Activated CD4-positive, alpha-beta T cell treated with anti-CD3 and anti-CD28 coated beads, Interleukin-2, Interleukin-6, amounts not matched to agents 100 ng/mL and 50 ng/mL, durations not matched to agents 16 hours and 8 hours (primary cell): ENCODE data around the gene CTTNBP2NL.
A peak's percentile ranks its signal among the peaks of the same experiment; 100 is the strongest.
"Not testable (repeated sequence)": the region's sequence is repeated elsewhere in the genome, so short reads cannot be mapped to it uniquely, and the experiment has no call there.

Experiments used
- DNase-seq: peaks from one replicate; pipeline ENCODE4 v3.0.0-alpha.2; 2020

CTTNBP2NL gene

DNA sequence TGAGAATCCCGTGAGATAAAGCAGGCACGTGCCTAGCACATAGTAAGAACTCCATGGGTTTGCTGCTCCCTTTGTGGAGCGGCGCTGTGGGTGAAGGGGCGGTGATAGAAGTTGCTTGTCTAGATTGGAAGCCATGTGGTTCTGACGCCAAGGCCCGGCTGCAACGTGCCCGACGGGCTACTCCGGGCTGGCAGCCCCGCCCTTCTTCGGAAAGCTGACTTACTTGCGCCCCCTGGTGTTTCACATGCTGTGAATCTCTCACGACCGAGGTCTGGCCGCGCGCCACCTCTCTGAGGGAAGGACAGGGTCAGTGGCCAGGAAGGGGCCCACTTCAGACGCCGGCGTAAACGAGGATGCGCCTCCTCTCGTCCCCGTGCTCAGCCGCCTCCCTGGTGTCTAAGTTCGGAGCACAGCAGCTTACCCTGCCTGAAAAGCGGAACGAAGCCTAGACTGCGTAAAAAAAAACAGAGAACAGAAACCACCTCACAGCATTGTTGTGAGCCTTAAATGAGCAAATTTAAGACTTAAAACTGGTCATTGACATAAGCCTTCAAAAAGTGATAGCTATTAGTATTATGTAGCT, 70.2 kb downstream of the CTTNBP2NL start:
- DNase-seq = peak; percentile 93

DNA sequence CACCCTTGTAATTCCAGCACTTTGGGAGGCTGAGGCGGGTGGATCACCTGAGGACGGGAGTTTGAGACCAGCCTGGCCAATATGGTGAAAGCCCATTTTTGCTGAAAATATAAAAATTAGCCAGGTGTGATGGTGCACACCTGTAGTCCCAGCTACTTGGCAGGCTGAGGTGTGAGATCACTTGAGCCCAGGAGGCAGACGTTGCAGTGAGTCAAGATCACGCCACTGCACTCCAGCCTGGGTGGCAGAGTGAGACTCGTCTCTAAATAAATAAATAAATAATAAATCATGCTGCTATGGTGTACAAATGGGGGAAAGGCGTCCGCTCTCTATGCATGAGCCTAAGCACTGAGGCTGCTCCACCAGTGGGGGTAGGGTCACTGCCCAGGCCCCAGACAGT, 74.3 kb downstream of the CTTNBP2NL start:
- DNase-seq = not testable (repeated sequence)

DNA sequence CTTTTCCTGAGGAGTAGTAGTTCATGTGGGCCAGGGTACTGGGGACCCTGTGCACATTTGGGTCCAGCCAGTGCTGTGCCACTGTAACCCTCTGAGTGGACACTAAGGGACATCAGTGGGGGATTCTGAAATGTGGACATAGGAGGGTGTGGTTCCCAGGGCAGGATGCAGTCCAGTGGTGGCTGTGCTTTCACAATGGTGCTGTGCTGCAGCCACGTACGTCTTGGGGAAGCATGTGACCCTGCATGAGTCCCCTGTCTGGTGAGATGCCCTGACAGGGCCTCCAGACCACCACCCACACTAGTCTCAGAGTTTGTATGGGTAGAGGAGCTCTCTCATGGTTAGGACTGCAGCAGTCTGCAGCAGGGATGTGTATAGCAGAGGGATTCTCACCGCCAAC, 75.0 kb downstream of the CTTNBP2NL start:
- DNase-seq = no peak

DNA sequence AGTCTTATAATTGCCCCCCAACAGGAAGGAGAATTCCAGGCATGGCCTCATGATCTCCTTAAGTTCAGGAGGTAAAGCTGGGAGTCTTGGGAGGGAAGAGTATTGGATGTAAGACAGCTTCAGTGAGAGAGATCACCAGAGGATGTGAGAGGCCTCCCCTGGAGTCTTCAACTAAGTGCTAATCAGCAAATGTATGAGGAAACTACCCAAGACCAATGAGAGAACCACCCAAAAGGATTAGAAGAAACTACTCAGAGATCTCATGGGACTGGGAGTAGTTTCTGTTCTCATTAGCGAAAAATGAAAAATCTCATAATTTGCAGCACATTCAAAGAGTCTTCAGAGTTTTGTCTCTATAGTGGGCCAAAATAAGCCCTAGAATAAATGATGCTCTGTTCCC, 76.1 kb downstream of the CTTNBP2NL start:
- no peak for DNase-seq

DNA sequence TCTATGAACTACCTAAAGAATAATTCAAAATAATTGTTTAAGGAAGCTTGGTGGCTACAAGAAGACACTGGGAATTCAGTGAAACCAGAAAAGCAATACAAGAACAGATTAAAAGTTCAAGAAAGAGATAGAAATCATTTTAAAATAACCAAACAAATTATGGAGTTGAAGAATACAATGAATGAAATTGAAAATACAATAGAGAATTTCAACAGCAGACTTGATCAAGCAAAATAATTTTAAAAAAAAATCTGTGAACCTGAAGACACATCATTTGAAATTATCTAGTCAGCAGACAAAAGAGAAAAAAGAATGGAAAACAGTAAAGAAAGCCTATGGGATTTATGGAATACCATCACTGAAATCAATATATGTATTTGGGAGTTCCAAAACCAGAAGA, 81.5 kb downstream of the CTTNBP2NL start:
- DNase-seq = no peak

DNA sequence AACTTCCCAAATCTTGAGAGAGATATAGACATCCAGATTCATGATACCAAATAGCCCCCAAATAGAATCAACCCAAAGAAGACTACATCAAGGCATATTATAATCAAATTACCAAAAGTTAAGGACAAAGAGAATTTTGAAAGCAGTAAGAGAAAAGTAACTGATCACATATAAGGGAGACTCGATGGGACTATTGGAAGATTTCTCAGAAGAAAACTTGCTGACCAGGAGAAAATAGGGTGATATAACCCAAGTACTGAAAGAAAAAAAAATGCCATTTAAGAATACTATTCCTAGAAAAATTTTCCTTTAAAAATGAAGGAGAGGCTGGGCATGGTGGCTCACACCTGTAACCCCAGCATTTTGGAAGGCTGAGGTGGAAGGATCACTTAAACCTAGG, 82.3 kb downstream of the CTTNBP2NL start:
- no peak for DNase-seq

DNA sequence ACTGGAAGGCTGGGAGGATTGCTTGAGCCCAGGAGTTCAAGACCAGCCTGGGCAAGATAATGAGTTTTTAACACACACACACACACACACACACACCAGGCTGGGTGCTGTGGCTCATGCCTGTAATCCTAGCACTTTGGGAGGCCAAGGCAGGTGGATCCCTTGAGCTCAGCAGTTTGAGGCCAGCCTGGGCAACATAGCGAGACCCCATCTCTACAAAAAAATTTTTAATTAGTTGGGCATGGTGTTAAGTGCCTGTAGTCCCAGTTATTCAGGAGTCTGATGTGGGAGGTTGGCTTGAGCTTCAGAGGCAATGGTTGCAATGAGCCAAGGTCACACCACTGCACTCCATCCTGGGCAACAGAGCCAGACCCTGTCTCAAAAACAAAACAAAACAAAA, 90.0 kb downstream of the CTTNBP2NL start:
- DNase-seq = not testable (repeated sequence)

DNA sequence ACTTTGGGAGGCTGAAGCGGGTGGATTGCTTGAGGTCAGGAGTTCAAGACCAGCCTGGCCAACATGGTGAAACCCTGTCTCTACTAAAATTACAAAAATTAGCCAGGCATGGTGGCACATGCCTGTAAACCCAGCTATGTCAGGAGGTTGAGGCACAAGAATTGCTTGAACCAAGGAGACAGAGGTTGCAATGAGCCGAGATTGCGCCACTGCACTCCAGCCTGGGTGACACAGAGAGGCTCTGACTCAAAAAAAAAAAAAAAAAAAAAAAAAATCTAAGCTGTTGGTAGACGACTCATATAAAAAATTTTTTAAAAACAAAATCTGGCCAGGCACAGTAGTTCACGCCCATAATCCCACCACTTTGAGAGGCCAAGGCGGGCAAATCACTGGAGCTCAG, 91.7 kb downstream of the CTTNBP2NL start:
- not testable (repeated sequence) for DNase-seq

DNA sequence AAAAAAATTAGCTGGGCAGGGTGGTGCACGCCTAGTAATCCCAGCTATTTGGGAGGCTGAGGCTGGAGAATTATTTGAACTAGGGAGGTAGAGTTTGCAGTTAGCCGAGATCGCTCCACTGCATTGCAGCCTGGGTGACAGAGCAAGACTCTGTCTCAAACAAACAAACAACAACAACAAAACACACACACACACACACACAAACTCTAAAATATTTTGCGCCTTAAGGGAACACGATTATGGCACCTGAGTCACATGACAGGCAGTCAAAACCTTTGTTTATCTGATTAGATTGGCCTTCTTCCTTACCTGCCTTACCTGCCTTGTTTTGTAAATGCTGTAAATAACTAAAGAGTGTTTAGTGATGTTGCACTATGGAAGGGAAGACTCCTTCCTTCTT, 92.1 kb downstream of the CTTNBP2NL start:
- no peak for DNase-seq

DNA sequence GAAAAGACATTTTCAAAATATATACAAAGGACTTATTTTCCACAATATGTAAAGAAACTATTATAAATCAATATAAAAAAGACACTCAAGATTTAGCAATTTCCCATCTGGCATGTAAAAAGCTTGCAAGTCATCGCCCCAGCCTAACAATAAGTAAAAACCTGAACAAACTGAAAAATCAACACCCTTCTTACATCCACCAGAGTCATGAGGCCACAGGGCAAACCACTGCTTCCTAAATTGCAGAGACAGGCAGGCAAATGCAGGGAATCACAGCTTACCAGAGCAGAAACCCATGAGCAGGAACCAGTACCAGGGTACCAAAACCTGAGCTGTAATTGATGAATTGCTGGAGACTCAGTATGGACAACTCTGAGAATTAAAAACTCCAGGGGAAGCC, 96.1 kb downstream of the CTTNBP2NL start:
- DNase-seq = no peak

DNA sequence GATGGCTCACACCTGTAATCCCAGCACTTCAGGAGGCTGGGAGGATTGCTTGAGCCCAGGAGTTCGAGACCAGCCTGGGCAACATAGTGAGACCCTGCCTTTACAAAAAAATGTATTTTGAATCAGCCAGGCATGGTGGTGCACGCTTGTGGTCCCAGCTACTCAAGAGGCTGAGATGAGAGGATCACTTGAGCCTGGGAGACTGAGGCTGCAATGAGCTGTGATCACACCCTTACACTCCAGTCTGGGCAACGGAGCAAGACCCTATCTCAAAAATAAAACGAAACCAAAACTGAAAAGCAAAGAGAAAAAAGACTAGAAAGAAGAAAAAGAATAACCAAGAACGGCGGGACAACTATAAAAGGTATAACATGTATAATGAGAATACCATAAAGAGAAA, 97.3 kb downstream of the CTTNBP2NL start:
- no peak for DNase-seq

DNA sequence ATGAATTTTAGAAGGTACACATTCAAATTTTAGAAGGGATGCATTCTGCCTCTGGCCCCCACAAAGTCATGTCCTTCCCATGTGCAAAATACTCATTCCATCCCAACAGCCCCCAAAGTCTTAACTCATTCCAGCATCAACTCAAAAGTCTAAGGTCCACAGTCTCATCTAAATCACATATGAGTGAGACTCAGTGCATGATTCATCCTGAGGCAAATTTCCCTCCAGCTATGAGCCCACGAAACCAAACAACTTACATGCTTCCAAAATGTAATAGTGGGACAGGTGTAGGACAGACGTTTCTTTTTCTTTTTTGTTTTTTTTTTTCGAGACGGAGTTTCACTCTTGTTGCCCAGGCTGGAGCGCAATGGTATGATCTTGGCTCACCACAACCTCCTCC, 100.3 kb downstream of the CTTNBP2NL start:
- no peak for DNase-seq

DNA sequence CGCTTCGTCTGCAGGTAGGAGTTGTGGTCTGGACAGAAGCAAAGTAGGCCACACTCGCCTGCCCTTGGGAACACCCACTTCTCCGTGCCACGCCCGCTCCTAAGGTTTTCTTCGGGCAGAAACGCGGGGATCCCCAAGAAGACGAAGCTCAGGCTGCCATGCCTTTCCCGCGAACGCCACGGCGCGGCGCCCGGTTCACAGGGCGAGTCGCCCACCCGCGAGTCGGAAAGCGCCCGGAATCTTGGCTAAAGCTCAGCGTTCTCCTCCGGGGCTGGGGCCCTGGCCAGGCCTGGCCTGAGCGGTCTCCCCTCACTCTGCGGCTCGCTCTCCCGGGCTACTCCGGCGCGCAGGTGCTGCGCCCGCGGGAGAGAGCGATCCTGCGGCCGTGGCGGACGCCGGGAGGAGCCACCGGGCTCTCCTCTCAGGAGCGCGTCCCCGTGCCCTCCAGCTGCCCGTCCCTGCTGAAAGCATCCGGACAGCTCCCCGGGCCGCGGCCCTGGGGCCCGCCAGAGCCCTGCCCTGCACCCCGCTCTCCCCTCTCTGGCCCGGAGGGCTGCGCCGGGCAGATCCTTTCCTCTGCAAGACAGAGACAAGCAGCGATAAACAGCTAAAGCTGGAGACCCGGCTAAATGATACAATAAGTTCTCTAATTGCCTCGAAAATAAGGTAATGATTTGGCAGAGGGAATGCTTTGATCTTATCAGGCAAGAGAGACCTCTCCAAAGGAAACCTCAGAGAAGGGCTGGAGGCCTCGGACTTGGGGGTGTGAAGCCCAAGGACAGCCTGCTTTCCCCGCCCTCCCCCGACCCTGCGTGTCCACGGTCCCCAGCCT, 106.0 kb downstream of the CTTNBP2NL start:
- DNase-seq = peak; percentile 67

DNA sequence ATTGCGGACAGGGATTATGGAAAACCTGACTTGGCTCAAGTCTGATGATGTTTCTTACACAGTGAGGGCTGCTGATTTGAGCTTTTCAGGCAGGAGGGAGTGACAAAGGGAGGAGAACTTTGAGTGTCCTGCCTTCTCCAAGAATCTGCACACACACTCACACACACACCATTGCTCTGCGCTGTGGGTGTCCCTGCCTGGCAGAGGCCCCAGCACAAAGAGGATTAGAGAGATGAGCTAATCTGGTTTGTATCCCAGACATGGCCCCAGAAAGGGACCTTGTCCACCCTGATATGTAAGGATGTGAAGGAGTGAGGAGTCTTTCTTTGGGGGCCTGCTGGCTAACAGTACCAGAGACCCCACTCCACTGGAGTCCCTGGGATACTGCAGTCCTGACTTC, 106.8 kb downstream of the CTTNBP2NL start:
- DNase-seq = no peak

DNA sequence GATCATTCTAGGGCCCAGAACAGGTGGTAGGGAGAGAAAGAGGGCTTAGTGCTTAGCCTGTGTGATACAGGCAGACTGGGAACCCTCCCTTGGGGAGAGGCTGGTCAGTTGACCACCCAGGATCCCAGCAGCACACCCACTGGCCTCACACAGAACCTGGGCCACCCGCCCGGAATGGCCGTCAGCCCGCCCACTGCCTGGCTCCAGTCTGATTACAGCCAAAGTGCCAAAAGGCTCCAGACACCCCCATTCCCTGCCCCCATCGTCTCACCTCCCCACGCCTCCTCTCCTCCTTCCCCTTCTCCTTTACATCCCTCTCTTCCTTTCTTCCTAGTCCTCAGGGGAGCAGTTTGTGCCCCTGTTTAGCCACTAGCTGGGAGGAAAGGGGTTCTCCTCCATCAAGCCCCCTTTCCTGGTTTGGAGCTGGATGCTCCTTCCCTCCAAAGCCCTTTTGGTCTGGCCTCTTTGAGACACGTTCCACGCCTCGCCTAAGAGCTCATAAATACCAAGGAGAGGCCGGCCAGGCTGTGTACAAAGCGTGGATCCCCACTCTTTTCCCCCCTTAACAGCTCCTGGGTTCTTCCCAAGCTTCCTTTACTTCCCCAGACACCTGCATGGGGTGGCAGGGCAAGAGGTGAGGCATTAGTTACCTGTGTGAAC, 108.1 kb downstream of the CTTNBP2NL start:
- no peak for DNase-seq

DNA sequence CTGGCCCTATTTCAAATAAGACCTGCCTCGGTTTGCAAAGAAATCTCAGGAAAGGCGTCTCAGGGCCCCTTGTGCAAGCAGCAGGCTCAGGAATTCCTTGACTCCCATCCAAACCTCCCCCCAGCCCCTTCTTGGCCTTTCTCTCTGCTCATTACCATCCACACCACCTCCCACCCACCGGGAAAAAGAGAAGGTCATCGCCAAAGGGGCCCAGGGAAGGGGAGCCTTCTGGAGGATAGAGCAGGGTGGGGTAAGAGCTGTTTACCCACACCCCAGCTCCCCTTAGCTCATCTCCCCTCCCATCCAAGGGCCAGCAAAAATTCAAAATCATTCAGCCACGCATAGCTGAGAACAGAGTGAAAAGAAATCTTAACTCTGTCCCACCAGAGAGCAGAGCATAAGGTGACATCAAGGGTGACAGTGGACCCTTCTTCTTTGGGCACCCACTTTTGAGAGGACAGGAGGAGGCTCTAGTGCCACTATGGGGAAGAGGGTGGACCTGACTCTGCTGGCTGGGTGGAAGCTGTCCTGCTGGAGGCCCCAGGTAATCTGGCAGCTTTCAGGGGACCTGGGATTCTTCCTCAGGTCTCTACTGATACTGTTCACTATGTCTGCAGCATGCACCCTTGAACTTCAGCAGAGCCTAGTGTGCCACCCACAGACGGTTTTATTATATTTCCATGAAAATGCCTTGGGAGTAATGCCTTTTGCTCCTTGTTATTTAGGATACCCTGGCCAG, 108.8 kb downstream of the CTTNBP2NL start:
- DNase-seq = no peak

DNA sequence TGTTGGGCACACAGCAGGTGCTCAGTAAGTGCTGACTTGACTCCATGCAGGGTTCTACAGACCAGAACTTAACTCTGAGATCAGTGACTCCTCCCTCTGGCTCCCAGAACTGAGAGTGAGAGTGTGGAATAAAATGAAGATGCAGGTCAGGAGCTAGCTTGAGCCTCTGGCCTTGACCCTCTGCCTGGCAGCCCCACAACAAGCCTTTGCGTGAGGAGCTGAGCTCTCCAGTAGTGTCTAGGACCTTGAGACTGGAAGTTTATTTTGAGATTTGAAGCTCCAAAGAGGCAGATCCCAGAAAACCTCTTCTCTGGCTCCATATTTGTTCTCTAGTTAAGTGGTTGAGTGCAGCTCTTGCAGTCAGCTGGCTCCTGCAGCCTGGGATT, 109.4 kb downstream of the CTTNBP2NL start:
- no peak for DNase-seq

DNA sequence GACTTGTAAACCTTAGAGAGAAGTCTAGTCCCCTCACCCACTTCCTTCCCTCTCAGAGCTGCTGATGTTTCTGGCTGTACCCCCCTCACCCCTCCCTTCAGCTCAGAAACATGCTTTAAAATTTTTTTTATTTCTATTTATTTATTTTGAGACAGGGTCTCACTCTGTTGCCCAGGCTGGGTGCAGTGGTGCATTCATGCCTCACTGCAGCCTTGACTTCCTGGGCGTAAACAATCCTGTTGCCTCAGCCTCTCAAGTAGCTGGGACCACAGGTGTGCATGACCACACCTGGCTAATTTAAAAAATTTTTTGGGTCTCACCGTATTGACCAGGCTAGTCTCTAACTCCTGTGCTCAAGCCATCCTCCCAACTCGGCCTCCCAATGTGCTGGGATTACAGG, 109.9 kb downstream of the CTTNBP2NL start:
- DNase-seq = no peak

DNA sequence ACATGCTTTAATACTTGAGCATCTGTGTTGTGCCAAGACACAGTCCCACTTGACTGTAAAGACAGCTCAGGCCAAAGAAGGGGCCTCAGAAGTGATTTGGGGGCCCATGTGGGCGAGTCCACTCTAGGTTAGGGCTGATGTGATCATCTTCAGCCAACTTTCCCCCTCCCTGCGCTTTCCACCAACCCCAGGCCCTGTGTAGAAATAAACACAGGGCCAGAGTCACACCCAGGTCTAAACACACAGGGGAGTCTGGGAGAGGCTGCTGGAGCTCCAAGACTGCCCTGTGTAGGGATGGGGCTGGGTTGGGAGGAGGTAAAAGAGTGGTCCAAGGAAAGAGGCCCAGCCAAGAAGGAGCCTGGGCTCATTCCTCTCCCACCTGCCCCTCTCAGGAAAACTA, 110.3 kb downstream of the CTTNBP2NL start:
- no peak for DNase-seq

DNA sequence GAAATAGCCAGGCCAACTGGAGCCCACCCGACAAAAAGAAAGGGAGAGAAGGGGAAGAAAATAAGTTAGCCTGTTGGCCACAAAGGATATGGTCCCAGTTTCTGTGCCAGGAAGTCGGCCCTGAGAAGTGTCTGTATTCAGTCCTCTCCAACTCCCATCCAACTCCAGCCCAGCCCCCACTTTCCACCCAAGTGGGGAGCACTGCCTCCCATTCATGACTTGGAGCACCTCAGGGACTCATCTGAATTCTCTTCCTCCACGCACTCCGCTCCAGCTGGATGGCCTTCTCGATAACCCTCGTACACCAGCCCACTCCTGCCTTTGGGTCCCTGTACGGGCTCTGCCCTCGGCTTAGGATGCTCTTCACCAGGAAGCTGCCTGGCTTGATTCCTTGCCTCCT, 110.7 kb downstream of the CTTNBP2NL start:
- DNase-seq = no peak

DNA sequence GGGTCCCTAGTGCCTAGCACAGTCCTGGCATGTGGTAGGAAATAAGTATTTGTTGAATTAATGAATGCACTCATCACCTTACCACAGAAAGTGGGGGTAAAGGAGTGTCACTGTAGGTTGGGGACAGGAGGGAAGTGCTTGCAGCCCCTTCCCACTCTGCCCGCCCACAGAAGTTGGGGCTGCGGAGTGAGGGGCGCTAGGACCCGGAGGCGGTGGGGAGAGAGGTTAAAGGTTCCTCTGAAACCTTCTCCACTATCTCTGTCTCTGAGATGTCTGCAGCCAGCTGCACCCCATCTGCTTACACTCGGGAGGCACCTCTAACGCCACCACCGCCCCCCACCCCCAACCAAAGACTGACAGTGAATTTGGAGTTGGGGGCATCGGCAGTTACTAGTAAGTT, 111.3 kb downstream of the CTTNBP2NL start:
- DNase-seq = no peak

DNA sequence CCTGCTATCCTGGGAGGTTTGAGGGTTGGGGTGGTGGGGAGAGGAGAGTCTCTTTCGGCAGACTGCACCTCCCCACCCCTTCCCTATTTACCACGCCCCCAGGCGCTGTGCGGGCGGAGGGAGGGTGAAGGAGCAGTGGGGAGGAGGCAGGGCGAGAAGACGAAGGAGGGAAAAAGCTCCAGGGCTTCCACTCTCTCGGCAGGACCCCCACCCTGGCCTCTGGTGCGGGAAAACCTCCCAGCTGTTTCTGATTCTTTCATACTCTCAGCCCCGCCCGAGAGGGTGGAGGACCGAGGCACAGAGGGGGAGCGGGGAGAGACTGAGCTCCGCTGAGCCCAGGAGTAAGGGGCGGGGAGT, 111.9 kb downstream of the CTTNBP2NL start:
- no peak for DNase-seq

DNA sequence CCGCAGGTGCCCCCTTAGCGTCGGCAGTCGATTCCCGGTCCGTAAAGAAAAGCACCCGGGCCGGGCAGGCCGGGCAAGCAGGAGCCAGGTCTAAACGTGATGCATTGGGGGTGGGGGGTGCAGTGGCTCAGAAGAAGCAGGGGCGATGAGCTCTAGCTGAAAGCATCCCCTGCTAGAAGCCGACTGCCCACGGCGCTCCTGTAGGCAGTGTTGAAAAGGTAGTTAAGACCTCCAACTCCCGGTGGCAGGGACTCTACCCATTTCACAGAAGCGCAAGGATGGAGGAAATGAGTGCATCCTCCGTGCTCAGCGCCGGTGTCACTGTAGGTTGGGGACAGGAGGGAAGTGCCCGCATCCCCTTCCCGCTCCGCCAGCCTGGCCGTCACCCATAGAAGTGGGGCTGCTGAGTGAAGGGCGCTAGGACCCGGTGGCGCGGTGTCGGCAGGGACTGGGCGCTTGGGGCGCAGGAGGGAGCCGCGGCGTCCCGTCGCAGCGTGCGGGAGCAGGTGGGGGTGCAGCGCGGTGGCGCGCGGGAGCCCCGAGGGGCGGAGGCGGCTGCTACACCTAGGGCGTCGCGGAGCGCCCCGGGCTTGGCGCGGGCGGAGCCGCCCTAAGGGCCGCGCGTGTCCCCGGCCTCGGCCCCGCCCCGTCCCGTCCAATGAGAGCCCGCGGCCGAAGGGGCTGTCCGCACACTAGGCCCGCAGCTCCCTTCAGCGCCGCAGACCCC, 112.4 kb downstream of the CTTNBP2NL start, which contains the start of gene WNT2B:
TSS of gene WNT2B (plus strand) at position 688 of the 727 bp plus-strand sequence. CDS start 298 bp downstream, outside the sequence.
- DNase-seq = peak; percentile 55
